ENCODE results near the gene HID1. TPM values are rescaled to one million over a fixed set of nuclear protein-coding genes. Genes with fewer than 3 reads are reported as not detected.

Gene HID1
- total RNA-seq, 4 donors from 2014 or later, result 80.0 to 148 (median 124) TPM

DNA sequence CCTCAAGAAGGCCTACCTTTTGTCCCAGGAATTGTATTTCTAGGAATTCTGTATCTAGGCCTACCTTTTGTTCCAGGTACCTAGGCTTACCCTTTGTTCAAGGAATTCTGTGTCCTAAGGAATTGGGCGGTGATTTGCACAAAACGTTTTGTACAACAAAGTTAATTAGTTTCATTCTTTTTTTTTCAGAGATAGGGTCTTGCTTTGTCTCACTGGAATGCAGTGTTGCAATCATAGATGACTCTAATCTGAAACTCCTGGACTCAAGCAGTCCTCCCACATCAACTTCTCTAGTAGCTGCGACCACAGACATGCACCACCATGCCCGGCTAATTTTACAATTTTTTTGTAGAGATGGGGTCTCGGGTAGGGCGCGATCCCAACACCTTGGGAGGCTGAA lies 21.9 kb upstream of the HID1 start:
- no peak for DNase-seq
- no peak overlapping the region for H3K4me3 ChIP-seq
- TF ChIP-seq POLR2A (IDR thresholded peaks at IDR 0.05) (no peak), CTCF (IDR thresholded peaks at IDR 0.05) (no peak)
- H3K9me3 ChIP-seq, result no peaks in the 10 kb centered on the region
- H3K4me1 ChIP-seq, result peaks cover 0 to 37% (median 0%) of the 10 kb centered on the region in 4 donors
- no peaks in the 10 kb centered on the region for H3K27me3 ChIP-seq
- H3K36me3 ChIP-seq, result peaks cover 0 to 2% (median 0%) of the 10 kb centered on the region in 3 donors
- H3K27ac ChIP-seq, result no peak overlapping the region

GRCh38 chr17:74992223-74992622 lies 19.7 kb upstream of the HID1 start:
- DNase-seq, result no peak
- Histone ChIP-seq H3K36me3 (no peaks in the 10 kb centered on the region), H3K4me3 (no peak overlapping the region), H3K9me3 (no peaks in the 10 kb centered on the region), H3K27ac (peak overlapping the region in 3 of 4 donors; percentile 72 to 95 (median 92)), H3K4me1 (peaks cover 0 to 46% (median 5%) of the 10 kb centered on the region in 4 donors), H3K27me3 (no peaks in the 10 kb centered on the region)
- TF ChIP-seq POLR2A (IDR thresholded peaks at IDR 0.05) (no peak), CTCF (IDR thresholded peaks at IDR 0.05) (no peak)

DNA sequence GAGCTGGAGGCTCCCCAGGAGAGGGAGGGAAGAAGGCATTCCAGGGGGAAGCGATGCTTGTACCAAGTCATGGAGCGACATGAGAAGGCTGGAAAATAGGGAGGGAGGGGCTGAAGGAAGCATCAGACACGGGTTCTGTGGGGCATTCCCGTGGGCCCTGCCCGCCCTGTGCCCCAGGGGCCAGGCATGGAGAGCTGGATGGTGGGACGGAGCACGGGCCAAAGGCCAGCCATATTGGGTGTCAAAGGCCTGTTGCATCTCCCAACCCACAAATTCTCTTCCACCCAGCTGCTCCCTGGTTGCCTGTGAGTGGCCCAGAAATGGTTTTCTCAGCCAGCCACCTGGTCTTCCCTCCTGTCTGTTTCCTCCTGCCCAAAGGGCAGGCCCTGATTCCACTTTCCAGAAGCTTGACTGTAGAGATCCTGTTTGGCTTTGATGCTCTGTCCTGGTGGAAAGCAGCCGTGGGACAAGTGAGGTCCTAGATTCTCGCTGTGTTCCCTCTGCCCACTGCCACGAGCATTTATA lies 18.1 kb upstream of the HID1 start:
- peaks cover 0 to 51% (median 7%) of the 10 kb centered on the region in 4 donors for H3K4me1 ChIP-seq
- no peak for DNase-seq
- H3K27ac ChIP-seq, result peak overlapping the region in 3 of 4 donors; percentile 32 to 95 (median 92)
- H3K9me3 ChIP-seq, result no peaks in the 10 kb centered on the region
- TF ChIP-seq CTCF (IDR thresholded peaks at IDR 0.05), result no peak
- TF ChIP-seq POLR2A (IDR thresholded peaks at IDR 0.05), result no peak
- no peaks in the 10 kb centered on the region for H3K27me3 ChIP-seq
- H3K36me3 ChIP-seq, result no peaks in the 10 kb centered on the region
- H3K4me3 ChIP-seq, result no peak overlapping the region

DNA sequence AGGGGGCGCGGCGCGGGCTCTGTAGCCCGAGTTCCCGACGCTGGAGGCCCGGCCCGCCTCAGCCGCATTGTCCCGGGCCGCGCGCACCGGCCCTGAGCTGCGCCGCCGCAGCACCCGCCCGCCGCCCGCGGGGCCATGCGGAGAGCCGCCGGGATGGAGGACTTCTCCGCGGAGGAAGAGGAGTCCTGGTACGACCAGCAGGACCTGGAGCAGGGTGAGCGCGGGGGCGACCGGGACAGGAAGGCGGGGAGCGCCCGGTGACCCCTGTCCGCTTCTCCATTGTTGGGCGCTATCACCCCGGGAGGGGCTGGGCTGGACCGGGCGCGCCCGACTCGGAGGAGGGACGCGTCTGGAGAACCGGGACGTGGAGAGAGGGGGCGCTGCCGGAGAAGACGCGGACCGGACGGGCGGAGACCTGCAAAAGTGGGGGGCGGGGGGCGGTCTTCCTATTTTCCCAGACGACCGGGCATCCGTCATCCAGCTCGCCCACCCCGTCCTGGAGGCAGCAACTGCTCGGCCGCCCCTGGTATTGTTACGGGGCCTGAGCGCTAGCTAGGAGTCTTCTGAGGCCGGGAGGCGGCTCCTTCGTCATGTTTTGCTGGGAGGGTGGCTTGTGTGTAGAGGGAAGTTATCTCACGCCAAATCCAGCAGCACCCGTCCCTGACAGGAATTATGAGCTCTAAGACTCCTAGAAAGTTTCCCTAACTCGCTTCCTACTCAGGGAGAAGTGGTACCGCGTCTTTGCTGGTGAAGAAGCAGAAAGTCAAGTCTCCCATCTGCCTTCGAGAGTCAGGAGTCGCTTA lies 15.6 kb upstream of the HID1 start:
- peak overlapping the region; percentile 71 to 98 (median 83) for H3K4me3 ChIP-seq
- TF ChIP-seq CTCF (IDR thresholded peaks at IDR 0.05) (peak in 3 of 6 experiments; percentile 35 to 49 (median 39)), POLR2A (IDR thresholded peaks at IDR 0.05) (peak; percentile 3 to 46)
- H3K9me3 ChIP-seq, result no peaks in the 10 kb centered on the region
- DNase-seq, result peak; percentile 46 to 87 (median 86)
- peak overlapping the region; percentile 74 to 97 (median 90) for H3K27ac ChIP-seq
- no peaks in the 10 kb centered on the region for H3K36me3 ChIP-seq
- peaks cover 0 to 41% (median 7%) of the 10 kb centered on the region in 4 donors for H3K4me1 ChIP-seq
- no peaks in the 10 kb centered on the region for H3K27me3 ChIP-seq

- peak; percentile 95 to 99 (median 98) for DNase-seq
- Histone ChIP-seq H3K4me1 (peaks cover 0 to 37% (median 7%) of the 10 kb centered on the region in 4 donors), H3K9me3 (no peaks in the 10 kb centered on the region), H3K27ac (peak within 1 kb of the TSS; percentile 74 to 97 (median 90)), H3K4me3 (peak within 1 kb of the TSS; percentile 71 to 98 (median 83)), H3K36me3 (no peaks in the 10 kb centered on the region), H3K27me3 (no peaks in the 10 kb centered on the region)
- TF ChIP-seq POLR2A (IDR thresholded peaks at IDR 0.05), result peak; percentile 87 to 97
- no peak for TF ChIP-seq CTCF (IDR thresholded peaks at IDR 0.05)
Observed at GRCh38 chr17:74987418-74987908, 14.9 kb upstream of the HID1 start, which contains the start of gene CDR2L. Gene CDR2L (plus strand): TSS chr17:74987632. CDS start chr17:74988044, 412 bp downstream.
